SH-SY5Y (cell line): ENCODE data around the gene TMEM30B.

Experiments used
- GATA2 ChIP-seq: IDR thresholded peaks from 2 replicates; pipeline ENCODE4 v1.6.1; 2011; ENCODE audit warnings: mild to moderate bottlenecking, low read depth, low read length
- GATA3 ChIP-seq: IDR thresholded peaks from 2 replicates; pipeline ENCODE4 v1.6.1; 2011; ENCODE audit warnings: low read depth, mild to moderate bottlenecking, low read length, moderate library complexity

GRCh38 chr14:61319086-61319485, 37.9 kb upstream of the TMEM30B start:
- TF ChIP-seq GATA2 = no peak
- no peak for TF ChIP-seq GATA3
